Measurements from ENCODE around the gene ABCG1.

GRCh38 chr21:42266971-42267556 is 48.1 kb downstream of the ABCG1 start:
- TF ChIP-seq CTCF (IDR thresholded peaks at IDR 0.05; ENCODE audit: low read length) = no peak
- no peak for TF ChIP-seq EZH2phosphoT487 (IDR thresholded peaks at IDR 0.05; ENCODE audit: low read length)
- no peak for TF ChIP-seq EZH2 (optimal IDR thresholded peaks at IDR 0.05; ENCODE audit: low read depth, low read length)
